H9 (cell line): ENCODE data around the gene B4GALNT1. TPM values are rescaled to one million over a fixed set of nuclear protein-coding genes. Genes with fewer than 3 reads are reported as not detected.

ENCODE experiments used
- DNase-seq: peaks from one replicate; pipeline ENCODE4 v3.0.0-alpha.2; 2017
- H2AFZ ChIP-seq: one replicate; pipeline ENCODE4 v1.6.1; 2013; ENCODE audit warnings: mild to moderate bottlenecking, low read length, control low read depth, moderate library complexity
- H2AK5ac ChIP-seq: 2 replicates; pipeline ENCODE4 v1.6.1; 2013; ENCODE audit warnings: low read length, control low read depth, mixed read lengths; ENCODE audit not compliant: insufficient read length
- H2BK120ac ChIP-seq: one replicate; pipeline ENCODE4 v1.6.1; 2013; ENCODE audit warnings: low read depth, mild to moderate bottlenecking, low read length, control low read depth, inconsistent platforms; ENCODE audit not compliant: poor library complexity, severe bottlenecking
- H2BK12ac ChIP-seq: 2 replicates; pipeline ENCODE4 v1.6.1; 2013; ENCODE audit warnings: low read length, control low read depth, mixed read lengths, low read depth; ENCODE audit not compliant: insufficient read length
- H2BK15ac ChIP-seq: 2 replicates; pipeline ENCODE4 v1.6.1; 2013; ENCODE audit warnings: low read depth, low read length, control low read depth
- H2BK20ac ChIP-seq: one replicate; pipeline ENCODE4 v1.6.1; 2013; ENCODE audit warnings: low read depth, mild to moderate bottlenecking, low read length, control low read depth, inconsistent platforms; ENCODE audit not compliant: poor library complexity, severe bottlenecking
- H2BK5ac ChIP-seq: 2 replicates; pipeline ENCODE4 v1.6.1; 2013; ENCODE audit warnings: low read length, control low read depth, mixed read lengths; ENCODE audit not compliant: insufficient read length
- H3K14ac ChIP-seq: 2 replicates; pipeline ENCODE4 v1.6.1; 2013; ENCODE audit warnings: low read length, control low read depth; ENCODE audit not compliant: insufficient read depth
- H3K18ac ChIP-seq: 2 replicates; pipeline ENCODE4 v1.6.1; 2013; ENCODE audit warnings: low read depth, mild to moderate bottlenecking, mixed read lengths, low read length, control low read depth; ENCODE audit not compliant: insufficient read length
- H3K23ac ChIP-seq: 2 replicates; pipeline ENCODE4 v1.6.1; 2013; ENCODE audit warnings: low read length, control low read depth, mixed read lengths, low read depth; ENCODE audit not compliant: insufficient read length
- H3K23me2 ChIP-seq: 2 replicates; pipeline ENCODE4 v1.6.1; 2013; ENCODE audit warnings: low read depth, mild to moderate bottlenecking, mixed read lengths, low read length, control low read depth; ENCODE audit not compliant: insufficient read length, poor library complexity, severe bottlenecking
- H3K27ac ChIP-seq: 2 replicates; pipeline ENCODE4 v1.5.1; 2013; ENCODE audit warnings: low read length, control low read depth, mixed read lengths, low read depth; ENCODE audit not compliant: insufficient read length
- H3K27me3 ChIP-seq: 2 replicates; pipeline ENCODE4 v1.6.1; 2013; ENCODE audit warnings: low read length, control low read depth, inconsistent platforms; ENCODE audit not compliant: insufficient read depth
- H3K4ac ChIP-seq: 2 replicates; pipeline ENCODE4 v1.6.1; 2013; ENCODE audit warnings: low read depth, mild to moderate bottlenecking, control low read depth, inconsistent platforms, low read length, moderate library complexity
- H3K4me1 ChIP-seq: 2 replicates; pipeline ENCODE4 v1.6.1; 2013; ENCODE audit warnings: low read length, control low read depth, inconsistent platforms; ENCODE audit not compliant: insufficient read depth
- H3K4me2 ChIP-seq: 2 replicates; pipeline ENCODE4 v1.6.1; 2013; ENCODE audit warnings: low read length, control low read depth, mixed read lengths; ENCODE audit not compliant: insufficient read length, insufficient read depth
- H3K56ac ChIP-seq: 2 replicates; pipeline ENCODE4 v1.6.1; 2013; ENCODE audit warnings: low read depth, mild to moderate bottlenecking, mixed read lengths, low read length, control low read depth; ENCODE audit not compliant: insufficient read length
- H3K79me1 ChIP-seq: 2 replicates; pipeline ENCODE4 v1.6.1; 2013; ENCODE audit warnings: low read depth, mild to moderate bottlenecking, moderate library complexity, low read length, control low read depth, inconsistent platforms; ENCODE audit not compliant: insufficient read depth, poor library complexity, severe bottlenecking
- H3K79me2 ChIP-seq: 2 replicates; pipeline ENCODE4 v1.6.1; 2013; ENCODE audit warnings: low read length, control low read depth, inconsistent platforms; ENCODE audit not compliant: insufficient read depth
- H3K9ac ChIP-seq: 2 replicates; pipeline ENCODE4 v1.6.1; 2013; ENCODE audit warnings: low read length, control low read depth, mixed read lengths; ENCODE audit not compliant: insufficient read length; ENCODE audit errors: extremely low read depth
- H3K9me3 ChIP-seq: one replicate; pipeline ENCODE4 v1.6.1; 2013; ENCODE audit warnings: low read depth, low read length, inconsistent platforms; ENCODE audit not compliant: control insufficient read depth
- H3T11ph ChIP-seq: one replicate; pipeline ENCODE4 v1.6.1; 2013; ENCODE audit warnings: mild to moderate bottlenecking, low read length, control low read depth, inconsistent platforms
- H4K20me1 ChIP-seq: one replicate; pipeline ENCODE4 v1.6.1; 2013; ENCODE audit not compliant: control insufficient read depth, insufficient read length, insufficient read depth
- H4K5ac ChIP-seq: 2 replicates; pipeline ENCODE4 v1.6.1; 2013; ENCODE audit warnings: low read depth, mild to moderate bottlenecking, mixed read lengths, low read length, control low read depth; ENCODE audit not compliant: insufficient read length
- H4K8ac ChIP-seq: replicated peaks from 2 replicates; pipeline ENCODE4 v1.6.1; 2013; ENCODE audit warnings: low read length, control low read depth, mixed read lengths, low read depth; ENCODE audit not compliant: insufficient read length
- H4K91ac ChIP-seq: 2 replicates; pipeline ENCODE4 v1.6.1; 2013; ENCODE audit warnings: low read depth, mild to moderate bottlenecking, moderate library complexity, mixed read lengths, low read length, control low read depth; ENCODE audit not compliant: insufficient read length
- H3K27ac Mint-ChIP-seq, 3 experiments: 2 replicates in 2 of 3; 3 replicates in 1 of 3; pipeline ENCODE4 v1.8.0; 2020 to 2021; ENCODE audit warnings: mixed read lengths in 3 of 3, mild to moderate bottlenecking in 1 of 3, moderate library complexity in 1 of 3
- H3K27me3 Mint-ChIP-seq: 2 replicates; pipeline ENCODE4 v1.8.0; 2021; ENCODE audit warnings: low read depth, mild to moderate bottlenecking, moderate library complexity, mixed read lengths
- H3K36me3 Mint-ChIP-seq, 3 experiments: 2 replicates in 2 of 3; 3 replicates in 1 of 3; pipeline ENCODE4 v1.8.0; 2020 to 2021; ENCODE audit warnings: low read depth in 3 of 3, mixed read lengths in 3 of 3; ENCODE audit not compliant: insufficient read depth in 1 of 3
- H3K4me1 Mint-ChIP-seq, 2 experiments: 2 replicates each; pipeline ENCODE4 v1.8.0; 2020; ENCODE audit warnings: mixed read lengths in 2 of 2
- H3K4me3 Mint-ChIP-seq, 2 experiments: 2 replicates in 1 of 2; 3 replicates in 1 of 2; pipeline ENCODE4 v1.8.0; 2020 to 2021; ENCODE audit warnings: mild to moderate bottlenecking in 2 of 2, mixed read lengths in 2 of 2, moderate library complexity in 1 of 2
- H3K9me3 Mint-ChIP-seq, 2 experiments: 2 replicates in 1 of 2; 3 replicates in 1 of 2; pipeline ENCODE4 v1.8.0; 2020; ENCODE audit warnings: mild to moderate bottlenecking in 2 of 2, mixed read lengths in 2 of 2, moderate library complexity in 1 of 2
- WGBS: extraction: QIAGEN DNeasy Blood & Tissue Kit; methylation state at CpG from one replicate; pipeline ENCODE4 v1.1.7; 2013; ENCODE audit warnings: missing lambda C conversion rate, low lambda C conversion rate, mixed read lengths; ENCODE audit not compliant: insufficient read length; ENCODE audit errors: extremely low coverage; 5-methylcytosine and 5-hydroxymethylcytosine counted together
- total RNA-seq: library from RNA; stranded (reverse); gene quantifications from 2 replicates; pipeline ENCODE4 v1.2.1, GENCODE V29; 2021
- TF ChIP-seq, protein P1 (sequence below): fragments of 200-600 bp; sonication (generic); conservative IDR thresholded peaks from 3 replicates; pipeline ENCODE4 v1.8.0; 2021; ENCODE audit warnings: antibody characterized with exemption, mild to moderate bottlenecking

B4GALNT1 gene
- total RNA-seq, 1 experiment from 2014 or later, result 2.3 TPM

DNA sequence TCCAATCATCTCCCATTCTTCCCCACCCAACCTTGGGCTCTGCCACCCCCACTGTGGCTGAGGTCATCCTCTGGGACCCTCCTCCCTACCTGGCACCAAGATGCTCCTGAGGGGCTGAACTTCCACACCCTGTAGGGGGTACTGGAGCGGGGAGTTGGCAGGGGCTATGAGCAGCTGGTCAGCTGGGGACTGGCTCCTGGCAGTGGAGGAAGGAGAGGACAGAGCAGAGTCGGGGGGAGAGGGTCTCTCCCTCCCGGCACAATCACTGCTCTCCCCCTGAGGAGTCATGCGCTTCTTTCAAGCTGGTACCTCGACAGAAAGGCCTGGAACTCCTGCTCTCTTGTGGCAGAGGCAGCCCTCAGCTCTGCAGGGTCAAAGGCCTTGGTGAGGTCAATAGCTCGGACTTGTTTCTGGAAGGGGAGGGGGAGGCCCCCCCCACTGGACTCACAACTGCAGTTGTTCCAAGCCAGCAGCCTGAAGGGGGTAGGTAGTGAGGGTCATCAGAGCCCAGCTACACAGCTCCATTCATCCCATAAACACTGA is 2.0 kb downstream of the B4GALNT1 start:
- TF ChIP-seq, protein P1, sequence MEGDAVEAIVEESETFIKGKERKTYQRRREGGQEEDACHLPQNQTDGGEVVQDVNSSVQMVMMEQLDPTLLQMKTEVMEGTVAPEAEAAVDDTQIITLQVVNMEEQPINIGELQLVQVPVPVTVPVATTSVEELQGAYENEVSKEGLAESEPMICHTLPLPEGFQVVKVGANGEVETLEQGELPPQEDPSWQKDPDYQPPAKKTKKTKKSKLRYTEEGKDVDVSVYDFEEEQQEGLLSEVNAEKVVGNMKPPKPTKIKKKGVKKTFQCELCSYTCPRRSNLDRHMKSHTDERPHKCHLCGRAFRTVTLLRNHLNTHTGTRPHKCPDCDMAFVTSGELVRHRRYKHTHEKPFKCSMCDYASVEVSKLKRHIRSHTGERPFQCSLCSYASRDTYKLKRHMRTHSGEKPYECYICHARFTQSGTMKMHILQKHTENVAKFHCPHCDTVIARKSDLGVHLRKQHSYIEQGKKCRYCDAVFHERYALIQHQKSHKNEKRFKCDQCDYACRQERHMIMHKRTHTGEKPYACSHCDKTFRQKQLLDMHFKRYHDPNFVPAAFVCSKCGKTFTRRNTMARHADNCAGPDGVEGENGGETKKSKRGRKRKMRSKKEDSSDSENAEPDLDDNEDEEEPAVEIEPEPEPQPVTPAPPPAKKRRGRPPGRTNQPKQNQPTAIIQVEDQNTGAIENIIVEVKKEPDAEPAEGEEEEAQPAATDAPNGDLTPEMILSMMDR, result no peak
- no peak overlapping the region for H3K4ac ChIP-seq
- H3K4me1 ChIP-seq, result no peaks in the 10 kb centered on the region; the same call in 1 of the 2 replicates
- no peak overlapping the region for H3K27ac ChIP-seq
- peaks cover 3% of the 10 kb centered on the region for H4K20me1 ChIP-seq
- no peaks in the 10 kb centered on the region for H3K79me1 ChIP-seq
- H2AFZ ChIP-seq, result no peak overlapping the region
- Mint-ChIP-seq H3K27me3 (peaks cover 87% of the 10 kb centered on the region), H3K4me1 (peaks cover 12 to 35% of the 10 kb centered on the region in 2 experiments), H3K4me3 (peak overlapping the region in 1 of 2 experiments; percentile 87; a peak in 3 of 5 replicates), H3K27ac (no peak overlapping the region), H3K36me3 (no peaks in the 10 kb centered on the region), H3K9me3 (no peaks in the 10 kb centered on the region)
- H3K14ac ChIP-seq, result no peak overlapping the region
- peak; percentile 34 for DNase-seq
- H3K9me3 ChIP-seq, result no peaks in the 10 kb centered on the region
- no peak overlapping the region for H3K56ac ChIP-seq
- no peak overlapping the region for H3T11ph ChIP-seq
- no peak overlapping the region for H3K9ac ChIP-seq
- H3K23me2 ChIP-seq, result peaks cover 23% of the 10 kb centered on the region
- no peak overlapping the region for H2BK15ac ChIP-seq
- peaks cover 63% of the 10 kb centered on the region for H3K27me3 ChIP-seq
- no peak overlapping the region for H2BK12ac ChIP-seq
- H4K8ac ChIP-seq, result no peak overlapping the region
- H3K4me2 ChIP-seq, result peak overlapping the region; percentile 69
- H4K91ac ChIP-seq, result no peak overlapping the region
- H3K79me2 ChIP-seq, result no peaks in the 10 kb centered on the region
- H2BK5ac ChIP-seq, result no peak overlapping the region
- H4K5ac ChIP-seq, result no peak overlapping the region
- no peak overlapping the region for H2AK5ac ChIP-seq
- no CpG with 5 or more reads among the region's 6 CpGs for WGBS
- H3K23ac ChIP-seq, result no peak overlapping the region
- H2BK20ac ChIP-seq, result no peak overlapping the region
- H2BK120ac ChIP-seq, result no peak overlapping the region
- no peak overlapping the region for H3K18ac ChIP-seq
